Fibroblast of skin of abdomen (primary cell): ENCODE results near the gene OR6N2.

ENCODE experiments used
- DNase-seq: peaks from one replicate; pipeline ENCODE4 v3.0.0-alpha.2; 2013

The OR6N2 gene

GRCh38 chr1:158752155-158752712, 28.8 kb downstream of the OR6N2 start:
- no peak for DNase-seq

DNA sequence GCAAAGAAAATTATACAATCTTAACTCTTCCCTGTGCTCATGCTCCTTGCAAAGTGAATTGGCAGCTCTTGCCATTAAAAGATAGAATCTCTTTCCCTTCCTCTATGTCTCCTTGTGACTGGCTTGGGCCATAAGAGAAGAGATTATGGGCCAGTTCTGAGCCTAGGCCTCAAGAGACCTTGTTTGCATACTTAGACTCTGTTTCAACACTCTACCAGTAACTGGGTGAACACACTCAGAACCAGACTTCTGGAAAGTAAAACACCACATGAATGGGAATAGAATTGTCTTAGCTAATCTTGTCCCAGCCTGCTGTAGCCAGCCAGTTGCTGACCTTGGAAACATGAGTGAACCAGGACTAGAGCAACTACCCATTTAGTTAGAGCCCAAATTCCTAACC, 45.2 kb downstream of the OR6N2 start:
- no peak for DNase-seq

GRCh38 chr1:158732524-158732923, 48.5 kb downstream of the OR6N2 start:
- no peak for DNase-seq

DNA sequence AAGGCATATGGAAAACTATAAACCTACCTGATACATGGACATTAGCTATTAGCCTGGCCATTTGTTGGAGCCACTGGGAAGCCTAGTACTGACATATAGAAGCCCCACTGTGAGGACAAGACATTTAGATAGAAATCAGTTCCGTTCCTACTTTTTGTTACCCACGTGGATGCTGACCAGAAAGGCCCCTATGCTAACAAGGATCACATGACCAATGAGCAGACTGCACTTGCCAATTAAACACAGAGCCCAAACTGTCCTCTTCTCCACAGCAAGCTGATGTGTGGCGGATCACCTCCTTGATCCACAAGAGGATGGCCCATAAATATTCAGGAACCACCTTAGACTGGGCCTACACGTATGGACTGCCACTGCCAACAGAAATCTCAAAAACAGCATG, 49.3 kb downstream of the OR6N2 start:
- no peak for DNase-seq

DNA sequence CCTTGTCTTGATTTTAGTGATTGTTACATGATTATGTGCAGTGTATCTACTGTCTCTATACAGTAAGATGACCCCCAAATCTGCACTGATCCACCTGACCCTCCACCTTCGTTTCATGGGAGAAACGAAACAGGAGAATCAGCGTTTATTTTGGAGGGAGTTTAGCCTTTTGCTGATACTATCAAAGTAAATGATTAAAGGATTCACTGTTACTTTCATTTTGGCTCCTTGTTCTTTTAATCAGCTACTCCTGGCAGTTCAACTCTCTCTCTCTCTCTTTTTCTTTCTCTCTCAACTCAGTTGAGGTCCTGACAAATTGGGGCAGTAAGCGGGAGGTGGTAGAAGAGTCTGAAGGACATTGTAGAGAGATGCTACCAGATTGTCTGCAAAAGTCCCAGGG, 50.6 kb downstream of the OR6N2 start:
- DNase-seq = no peak

DNA sequence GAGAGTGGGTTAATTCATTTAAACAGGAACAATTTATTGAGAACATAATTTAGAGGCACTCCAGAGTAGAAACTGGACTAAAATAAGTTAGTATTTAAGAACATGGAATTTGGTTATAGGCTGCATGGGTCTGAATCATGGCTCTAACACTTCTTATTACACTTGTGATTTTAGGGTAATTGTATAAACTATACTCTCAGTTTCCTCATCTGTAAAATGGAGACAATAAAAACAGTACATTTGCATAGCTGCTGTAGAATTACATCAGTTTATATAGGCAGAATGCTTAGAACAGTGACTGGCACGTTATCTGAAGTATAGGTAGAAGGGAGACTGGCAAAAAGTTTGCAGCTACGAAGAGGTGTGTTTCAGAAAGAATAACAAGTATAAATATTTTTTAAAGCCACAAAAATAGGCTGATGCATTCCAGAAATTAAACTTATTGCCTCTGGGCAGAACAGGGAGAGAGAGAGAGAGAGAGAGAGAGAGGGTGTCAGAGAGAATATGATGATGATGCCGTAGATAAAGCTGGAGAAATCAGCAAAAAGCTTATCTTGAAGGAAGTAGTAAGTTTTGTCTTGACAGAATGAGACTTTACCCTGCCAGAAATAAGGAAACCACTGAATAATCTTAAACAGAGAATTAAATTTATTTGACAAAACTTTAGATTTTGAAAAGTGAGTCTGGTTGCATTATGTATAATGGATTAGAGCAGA, 52.3 kb downstream of the OR6N2 start:
- no peak for DNase-seq

- no peak for DNase-seq
These were observed 56.6 kb downstream of the OR6N2 start for GRCh38 chr1:158724442-158724841.
